Measurements from ENCODE around the gene TUBB2B. TPM values are rescaled to one million over a fixed set of nuclear protein-coding genes. Genes with fewer than 3 reads are reported as not detected.

The TUBB2B gene
- total and polyA plus RNA-seq, 9 of the 15 experiments (the other 6 are each of a cell fraction or from before 2014, with no cell fraction given): 0.11 to 9.7 (median 4.6) TPM

- peaks cover 3 to 4% of the 10 kb centered on the region in 2 experiments; a peak in 3 of 5 replicates for H3K4me1 ChIP-seq (replicated peaks in 1 of 2; ENCODE audit: control insufficient read depth in 2 of 2, insufficient read depth in 2 of 2, low read length in 2 of 2)
- POLR2A ChIA-PET: interaction anchor here (0.6 to 1.1 kb wide), 6 partner anchors 12 to 106 kb away, joined by 3 to 4 read pairs (median 3); no protein-coding TSS in a partner anchor
- H3K9me3 ChIP-seq (replicated peaks; ENCODE audit: control insufficient read depth, insufficient read depth, low read depth, low read length): peaks cover 5% of the 10 kb centered on the region; the same call in 1 of the 2 replicates
- no peak overlapping the region for H3K4me3 ChIP-seq
- DNase-seq (ENCODE audit: extremely low read depth in 1 of 4, low spot score in 3 of 4): no peak
- no peaks in the 10 kb centered on the region for H3K79me2 ChIP-seq (ENCODE audit: control insufficient read depth, insufficient read depth, low read length)
- no peak overlapping the region for H3K27ac ChIP-seq (ENCODE audit: extremely low read depth, low read depth, low read length)
- no TSS peak for BruUV-seq (replicated peaks)
- no peak for FAIRE-seq
- TF ChIP-seq E2F6 (IDR thresholded peaks at IDR 0.05; ENCODE audit: borderline replicate concordance in 1 of 2, extremely low read depth in 1 of 2, insufficient read depth in 1 of 2, insufficient read length in 1 of 2, low read depth in 1 of 2, low read length in 1 of 2, poor library complexity in 1 of 2, severe bottlenecking in 1 of 2): peak in 1 of 2 experiments; percentile 61
- no peak for TF ChIP-seq EGR1 (conservative IDR thresholded peaks at IDR 0.05)
- no peaks in the 10 kb centered on the region for H3K9me1 ChIP-seq (ENCODE audit: control insufficient read depth, insufficient read depth, low read length)
- peak; percentile 50; the same call in 1 of the 3 replicates for ATAC-seq
- H2AFZ ChIP-seq (ENCODE audit: low read depth, low read length): peak overlapping the region; percentile 1; the same call in 1 of the 2 replicates
- no peaks in the 10 kb centered on the region for H4K20me1 ChIP-seq (replicated peaks; ENCODE audit: control insufficient read depth, insufficient read depth, low read length)
- no peak overlapping the region for H3K4me2 ChIP-seq (ENCODE audit: insufficient read depth, low read length)
- CTCF ChIA-PET (ENCODE audit: low intra/inter-chr PET ratio): no interaction called here
- 42% methylated on average over 7 of the region's 7 CpGs for WGBS (ENCODE audit: insufficient coverage, low coverage, missing lambda C conversion rate)
- H3K9ac ChIP-seq (ENCODE audit: insufficient read depth in 1 of 2, low read depth in 2 of 2, low read length in 2 of 2): no peak overlapping the region; a peak in 1 of 4 replicates
- no peaks in the 10 kb centered on the region for H3K27me3 ChIP-seq (ENCODE audit: control insufficient read depth in 2 of 2, insufficient read depth in 2 of 2, low read length in 2 of 2)
- H3K36me3 ChIP-seq (ENCODE audit: control insufficient read depth, insufficient read depth, low read length): no peaks in the 10 kb centered on the region
- intact Hi-C loops (cut with micrococcal nuclease): no loop called here
- in situ Hi-C loops (cut with MboI): no loop called here
Observed at GRCh38 chr6:3188262-3188661, 39.2 kb downstream of the TUBB2B start.

GRCh38 chr6:3186974-3187382, 40.5 kb downstream of the TUBB2B start:
- DNase-seq (ENCODE audit: extremely low read depth in 1 of 4, low spot score in 3 of 4) (no peak), ATAC-seq (no peak), FAIRE-seq (no peak)
- intact Hi-C loops (cut with micrococcal nuclease): no loop called here
- Histone ChIP-seq H3K79me2 (ENCODE audit: control insufficient read depth, insufficient read depth, low read length) (no peaks in the 10 kb centered on the region), H3K9ac (ENCODE audit: insufficient read depth in 1 of 2, low read depth in 2 of 2, low read length in 2 of 2) (no peak overlapping the region), H3K9me3 (replicated peaks; ENCODE audit: control insufficient read depth, insufficient read depth, low read depth, low read length) (peaks cover 5% of the 10 kb centered on the region; the same call in 1 of the 2 replicates), H3K36me3 (ENCODE audit: control insufficient read depth, insufficient read depth, low read length) (no peaks in the 10 kb centered on the region), H3K4me1 (replicated peaks in 1 of 2; ENCODE audit: control insufficient read depth in 2 of 2, insufficient read depth in 2 of 2, low read length in 2 of 2) (peaks cover 3% of the 10 kb centered on the region in 2 experiments; a peak in 2 of 5 replicates), H3K27me3 (ENCODE audit: control insufficient read depth in 2 of 2, insufficient read depth in 2 of 2, low read length in 2 of 2) (no peaks in the 10 kb centered on the region), H2AFZ (ENCODE audit: low read depth, low read length) (no peak overlapping the region), H4K20me1 (replicated peaks; ENCODE audit: control insufficient read depth, insufficient read depth, low read length) (no peaks in the 10 kb centered on the region), H3K9me1 (ENCODE audit: control insufficient read depth, insufficient read depth, low read length) (no peaks in the 10 kb centered on the region), H3K4me2 (ENCODE audit: insufficient read depth, low read length) (no peak overlapping the region), H3K27ac (ENCODE audit: extremely low read depth, low read depth, low read length) (no peak overlapping the region), H3K4me3 (no peak overlapping the region)
- ChIA-PET CTCF (ENCODE audit: low intra/inter-chr PET ratio) (no interaction called here), POLR2A (interaction anchor here (0.5 to 1.4 kb wide), 5 partner anchors 8 to 551 kb away, joined by 3 to 5 read pairs (median 3); no protein-coding TSS in a partner anchor)
- TF ChIP-seq ZNF586 (CRISPR knock-in tag; conservative IDR thresholded peaks at IDR 0.05) (no peak), PCBP2 (IDR thresholded peaks at IDR 0.05; ENCODE audit: low read depth, low read length, poor library complexity, severe bottlenecking) (no peak), EP400 (IDR thresholded peaks at IDR 0.05) (no peak), NR4A1 (CRISPR knock-in tag; IDR thresholded peaks at IDR 0.05) (no peak), NR4A1 (tag; IDR thresholded peaks at IDR 0.05) (no peak), EP300 (IDR thresholded peaks at IDR 0.05; ENCODE audit: low read length) (no peak), ZNF143 (CRISPR knock-in tag; IDR thresholded peaks at IDR 0.05) (no peak), MCM5 (IDR thresholded peaks at IDR 0.05; ENCODE audit: low read depth) (no peak), U2AF1 (optimal IDR thresholded peaks at IDR 0.05; ENCODE audit: low read depth, low read length) (no peak), HNRNPL (IDR thresholded peaks at IDR 0.05; ENCODE audit: low read depth, low read length) (no peak), FOXP1 (CRISPR knock-in tag; IDR thresholded peaks at IDR 0.05) (no peak), ZNF785 (CRISPR knock-in tag; IDR thresholded peaks at IDR 0.05) (no peak), MTA2 (IDR thresholded peaks at IDR 0.05; ENCODE audit: low read depth) (no peak)
- no TSS peak for BruUV-seq (replicated peaks)
- 65% methylated on average over 3 of the region's 3 CpGs for WGBS (ENCODE audit: insufficient coverage, low coverage, missing lambda C conversion rate)
- in situ Hi-C loops (cut with MboI): no loop called here
